ENCODE measurements around the gene ZNF189.
A peak's percentile ranks its signal among the peaks of the same experiment; 100 is the strongest.

Gene ZNF189

GRCh38 chr9:101421653-101422065, 23.0 kb downstream of the ZNF189 start:
- ATAC-seq, result no peak

GRCh38 chr9:101427358-101427757, 28.7 kb downstream of the ZNF189 start:
- no peak for ATAC-seq

GRCh38 chr9:101427957-101428655, 29.5 kb downstream of the ZNF189 start:
- ATAC-seq, result no peak

- no peak for ATAC-seq
Observed at GRCh38 chr9:101428909-101429308, 30.3 kb downstream of the ZNF189 start.

GRCh38 chr9:101429736-101430135, 31.1 kb downstream of the ZNF189 start:
- ATAC-seq, result no peak

- ATAC-seq, result no peak
Observed at GRCh38 chr9:101432171-101432570, 33.5 kb downstream of the ZNF189 start.

GRCh38 chr9:101432740-101433139, 34.1 kb downstream of the ZNF189 start:
- no peak for ATAC-seq

GRCh38 chr9:101433229-101433628, 34.6 kb downstream of the ZNF189 start:
- no peak for ATAC-seq

- no peak for ATAC-seq
Observed at GRCh38 chr9:101434998-101435397, 36.3 kb downstream of the ZNF189 start.

GRCh38 chr9:101435601-101436079, 37.0 kb downstream of the ZNF189 start, which contains the start of gene ALDOB:
TSS of gene ALDOB (minus strand) at chr9:101435774. CDS start at chr9:101430887, 4,887 bp downstream.
- ATAC-seq, result no peak

- no peak for ATAC-seq
Observed at GRCh38 chr9:101437806-101438232, 39.2 kb downstream of the ZNF189 start.

GRCh38 chr9:101438523-101438922, 39.9 kb downstream of the ZNF189 start:
- ATAC-seq, result no peak

GRCh38 chr9:101440714-101441230, 42.1 kb downstream of the ZNF189 start:
- ATAC-seq, result no peak

- ATAC-seq, result no peak
Observed at GRCh38 chr9:101442318-101442717, 43.7 kb downstream of the ZNF189 start.

GRCh38 chr9:101442736-101443135, 44.1 kb downstream of the ZNF189 start:
- no peak for ATAC-seq

- ATAC-seq, result no peak
Observed at GRCh38 chr9:101443364-101443771, 44.7 kb downstream of the ZNF189 start.

GRCh38 chr9:101445353-101446029, 46.8 kb downstream of the ZNF189 start:
- ATAC-seq, result no peak

GRCh38 chr9:101446732-101447131, 48.1 kb downstream of the ZNF189 start:
- ATAC-seq, result no peak

- ATAC-seq, result no peak
Observed at GRCh38 chr9:101448680-101449070, 50.0 kb downstream of the ZNF189 start.

- peak; percentile 74 to 89 for ATAC-seq
Observed at GRCh38 chr9:101449071-101449721, 50.5 kb downstream of the ZNF189 start.

- no peak for ATAC-seq
Observed at GRCh38 chr9:101450931-101451330, 52.3 kb downstream of the ZNF189 start.

GRCh38 chr9:101451498-101451897, 52.8 kb downstream of the ZNF189 start:
- no peak for ATAC-seq
